SH-SY5Y (cell line): ENCODE results near the gene FBXW12.

ENCODE experiments used
- GATA2 ChIP-seq: IDR thresholded peaks from 2 replicates; pipeline ENCODE4 v1.6.1; 2011; ENCODE audit warnings: mild to moderate bottlenecking, low read depth, low read length
- GATA3 ChIP-seq: IDR thresholded peaks from 2 replicates; pipeline ENCODE4 v1.6.1; 2011; ENCODE audit warnings: low read depth, mild to moderate bottlenecking, low read length, moderate library complexity

GRCh38 chr3:48415251-48415953 is 43.4 kb downstream of the FBXW12 start:
- TF ChIP-seq GATA3 (no peak), GATA2 (no peak)
